Transverse colon (tissue), 3 donors: ENCODE results near the gene AURKAIP1.

Source experiments
- POLR2A ChIP-seq: fragments of 450-650 bp; IDR thresholded peaks from one replicate; pipeline ENCODE4 v1.6.1; 2016; ENCODE audit warnings: antibody characterized with exemption, mild to moderate bottlenecking, moderate library complexity
- POLR2AphosphoS5 ChIP-seq, 3 donors: sonication (generic); formaldehyde crosslinking; IDR thresholded peaks; one replicate each; pipeline ENCODE4 v1.6.1; 2016; ENCODE audit warnings: antibody characterized with exemption in 3 of 3

GRCh38 chr1:1356796-1357401 lies 18.1 kb downstream of the AURKAIP1 start:
- TF ChIP-seq POLR2AphosphoS5 (IDR thresholded peaks at IDR 0.05) (no peak), POLR2A (no peak)
